Hematopoietic multipotent progenitor cell treated with erythropoietin and hydrocortisone succinate and interleukin-3 and kit ligand, for 17 days (in vitro differentiated cells): Measurements from ENCODE around the gene TNS3.

Source experiments
- DNase-seq: peaks from one replicate; pipeline ENCODE4 v3.0.0-alpha.2; 2015; ENCODE audit warnings: low spot score

Gene TNS3

GRCh38 chr7:47521816-47522561 lies 59.9 kb downstream of the TNS3 start:
- DNase-seq: no peak

DNA sequence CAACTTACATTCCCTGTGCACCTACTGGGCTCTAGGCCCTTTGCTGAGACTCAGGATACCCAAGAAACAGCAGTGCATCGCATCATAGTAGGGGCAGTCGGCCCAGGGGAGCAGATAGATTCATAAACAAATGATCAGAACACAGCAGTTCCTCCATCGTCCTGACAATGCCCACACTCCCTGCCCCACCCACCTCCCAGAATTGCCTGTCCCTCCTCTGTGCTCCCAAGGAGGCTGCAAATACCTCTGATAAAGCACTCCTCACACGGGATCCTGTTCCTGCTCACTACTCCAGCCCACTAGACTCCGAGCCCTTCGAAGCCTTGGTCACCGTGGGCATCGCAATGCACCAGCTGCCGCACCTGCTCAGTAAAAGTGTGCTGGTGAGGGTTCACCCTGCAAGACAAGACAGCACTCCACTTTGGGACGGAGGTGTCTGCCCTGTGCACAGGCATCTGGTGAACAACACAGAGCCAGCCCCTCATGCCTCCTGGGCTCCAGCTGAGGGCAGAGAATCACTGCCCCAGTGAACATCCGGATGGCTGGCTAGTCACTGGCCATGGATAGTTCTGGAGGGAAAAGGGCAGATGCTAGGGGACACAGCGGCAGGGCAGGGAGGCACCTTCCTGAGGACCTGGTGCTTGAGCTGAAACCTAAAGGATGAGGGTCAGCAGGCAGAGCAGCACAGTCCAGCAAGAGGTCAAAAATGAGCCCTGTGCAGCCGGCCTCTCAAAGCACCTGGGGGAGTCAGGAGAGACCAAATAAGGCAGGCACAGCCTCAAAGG lies 60.7 kb downstream of the TNS3 start:
- no peak for DNase-seq

- DNase-seq: no peak
Measured at GRCh38 chr7:47520406-47520805, 61.5 kb downstream of the TNS3 start.

- DNase-seq: no peak
Measured at GRCh38 chr7:47518827-47519226, 63.1 kb downstream of the TNS3 start.

- DNase-seq: no peak
Measured at GRCh38 chr7:47517821-47518480, 64.0 kb downstream of the TNS3 start.

DNA sequence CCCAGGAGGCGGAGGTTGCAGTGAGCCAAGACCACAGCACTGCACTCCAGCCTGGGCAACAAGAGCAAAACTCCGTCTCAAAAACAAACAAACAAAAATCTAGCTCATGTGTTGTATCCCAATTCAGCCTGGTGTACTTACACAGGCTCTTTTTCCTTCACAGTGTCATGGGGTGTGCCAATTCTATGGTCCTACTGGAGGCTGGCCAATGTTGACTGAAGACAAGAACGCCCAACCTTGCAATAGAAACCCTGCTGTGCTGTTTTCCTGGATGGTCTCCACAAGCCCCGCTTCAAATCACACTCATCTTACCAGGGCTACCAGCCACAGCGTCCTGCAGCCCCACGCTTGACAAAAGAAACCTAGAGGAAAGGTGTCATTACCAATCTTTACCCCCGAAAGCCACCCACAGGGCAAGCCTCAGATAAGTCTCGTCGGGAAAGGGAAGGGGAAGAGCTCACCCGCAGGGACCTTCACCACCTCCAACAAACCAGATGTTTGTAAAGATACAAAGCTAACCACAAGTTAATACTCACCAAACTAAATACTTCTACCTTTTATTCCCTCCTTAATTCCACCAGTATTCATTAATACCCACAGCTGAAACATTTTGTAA lies 64.8 kb downstream of the TNS3 start:
- DNase-seq: no peak

GRCh38 chr7:47516386-47516785 lies 65.5 kb downstream of the TNS3 start:
- DNase-seq: no peak

- no peak for DNase-seq
Measured at GRCh38 chr7:47515305-47515834, 66.5 kb downstream of the TNS3 start.

DNA sequence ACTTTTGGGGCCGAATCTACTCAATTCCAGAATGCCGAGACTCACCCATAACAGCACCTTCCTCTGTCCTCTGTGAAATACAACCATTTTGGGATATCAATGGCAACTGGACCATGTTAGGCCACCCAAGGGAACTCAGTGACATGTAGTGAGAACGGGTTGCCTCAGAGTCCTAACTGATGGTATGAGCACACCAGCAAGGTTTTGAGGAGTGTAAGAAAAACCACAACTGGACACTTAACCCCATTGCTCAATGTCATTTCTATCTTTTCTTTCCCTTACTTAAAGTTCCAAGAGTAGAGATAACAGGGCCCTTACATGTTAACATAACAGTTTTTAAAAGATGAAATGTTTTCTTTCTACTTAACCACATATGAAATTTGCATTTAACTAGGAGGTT lies 67.1 kb downstream of the TNS3 start:
- DNase-seq: no peak

GRCh38 chr7:47514367-47514766 lies 67.5 kb downstream of the TNS3 start:
- no peak for DNase-seq

DNA sequence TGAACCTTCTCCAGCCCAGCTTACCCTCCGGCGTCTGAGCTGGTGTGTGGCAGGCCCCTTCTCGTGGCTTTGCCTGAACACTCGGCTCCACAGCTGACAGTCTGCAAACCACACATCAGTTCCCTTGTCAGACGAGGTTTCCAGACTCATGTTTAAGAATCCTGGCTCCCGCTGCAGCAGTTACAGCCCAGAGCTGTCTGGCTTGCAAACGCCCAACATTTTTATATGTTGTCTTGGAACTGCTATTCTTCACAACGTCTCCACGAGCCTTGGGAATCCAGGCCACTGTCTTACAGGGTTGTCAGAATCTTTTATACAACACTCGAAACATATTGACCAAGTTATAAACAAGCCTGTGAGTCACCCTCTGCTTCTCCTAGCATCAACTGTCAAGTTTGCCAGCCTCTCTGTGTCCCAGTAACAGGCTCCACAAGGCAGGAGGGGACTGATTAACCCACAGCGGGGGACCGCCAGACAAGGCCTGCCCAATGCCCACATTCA lies 68.1 kb downstream of the TNS3 start:
- DNase-seq: no peak

DNA sequence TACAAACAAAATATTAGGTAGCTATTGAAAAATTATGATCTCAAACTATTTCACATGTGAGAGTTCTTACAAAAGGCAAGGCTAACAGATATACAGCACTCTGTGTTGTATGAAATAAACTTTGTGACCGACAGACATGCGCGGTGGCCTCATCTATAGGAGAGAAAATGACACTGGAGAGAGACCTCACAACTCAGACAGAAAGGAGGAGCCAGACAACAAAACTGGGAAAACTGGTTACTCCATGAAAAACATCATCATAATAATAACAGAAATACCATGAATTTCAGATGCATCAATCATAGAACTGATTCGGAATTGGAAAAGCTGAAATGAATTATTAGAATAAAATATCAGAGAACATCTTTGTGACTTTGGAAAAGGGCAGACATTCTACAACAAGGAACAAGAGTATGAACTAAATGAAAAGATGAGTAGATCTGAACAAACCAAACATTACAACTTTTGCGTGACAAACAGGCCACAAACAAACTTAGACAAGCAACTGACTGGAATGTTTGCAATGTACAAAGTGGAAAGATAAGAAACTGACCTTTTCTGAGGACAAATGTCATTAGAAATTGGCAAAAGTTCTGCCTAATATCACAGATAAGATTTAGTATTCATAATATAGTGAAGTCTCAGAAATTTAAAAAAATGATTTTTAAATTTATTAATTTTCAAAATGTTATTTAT lies 69.3 kb downstream of the TNS3 start:
- no peak for DNase-seq

DNA sequence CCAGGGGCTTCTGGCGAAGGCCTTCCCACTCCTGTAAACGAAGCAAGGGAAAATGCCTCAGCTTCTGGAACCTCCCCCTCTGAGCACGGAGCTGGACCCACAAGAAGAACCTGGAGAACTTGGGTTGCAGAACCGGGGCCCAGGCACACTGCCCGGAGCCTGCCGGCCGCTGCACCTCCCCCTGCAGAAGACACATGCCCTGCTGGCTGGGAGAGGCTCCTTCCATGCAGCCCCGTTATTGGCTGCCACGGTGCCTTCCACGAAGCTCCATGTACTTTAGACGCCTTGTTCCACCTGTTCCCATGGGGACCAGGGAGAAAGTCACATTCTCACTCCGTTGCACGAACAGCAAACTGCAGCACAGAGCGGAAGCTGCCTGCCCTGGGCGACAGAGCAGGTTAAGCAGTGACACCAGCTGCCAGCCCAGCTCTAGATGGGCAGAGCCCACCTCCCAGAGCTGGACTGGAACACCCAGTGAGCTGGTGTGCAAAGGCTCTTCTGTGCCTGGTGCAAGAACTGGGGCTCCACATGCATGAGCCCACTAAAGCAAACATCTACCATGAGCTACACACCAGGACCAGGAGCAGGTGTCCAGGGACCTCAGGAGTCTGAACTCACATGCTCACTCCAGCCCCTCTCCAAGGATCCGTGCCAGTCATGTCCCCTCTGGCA lies 70.1 kb downstream of the TNS3 start:
- DNase-seq: no peak

DNA sequence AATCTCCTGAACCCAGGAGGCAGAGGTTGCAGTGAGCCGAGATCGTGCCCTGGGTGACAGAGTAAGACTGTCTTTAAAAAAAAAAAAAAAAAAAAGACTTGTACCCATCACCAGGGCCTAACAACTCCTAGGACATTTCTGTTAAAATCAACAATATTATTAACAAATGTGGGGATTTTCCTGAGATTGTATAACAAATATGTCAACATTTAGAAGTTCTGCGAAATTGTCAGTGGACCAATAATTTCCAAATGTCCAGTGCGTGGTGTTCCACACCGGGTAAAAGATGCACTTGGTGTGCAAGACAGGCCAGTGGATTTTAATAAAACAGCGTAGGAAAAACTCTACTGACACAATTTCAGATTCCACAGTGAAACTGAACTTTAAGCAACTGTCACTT lies 71.1 kb downstream of the TNS3 start:
- DNase-seq: no peak

DNA sequence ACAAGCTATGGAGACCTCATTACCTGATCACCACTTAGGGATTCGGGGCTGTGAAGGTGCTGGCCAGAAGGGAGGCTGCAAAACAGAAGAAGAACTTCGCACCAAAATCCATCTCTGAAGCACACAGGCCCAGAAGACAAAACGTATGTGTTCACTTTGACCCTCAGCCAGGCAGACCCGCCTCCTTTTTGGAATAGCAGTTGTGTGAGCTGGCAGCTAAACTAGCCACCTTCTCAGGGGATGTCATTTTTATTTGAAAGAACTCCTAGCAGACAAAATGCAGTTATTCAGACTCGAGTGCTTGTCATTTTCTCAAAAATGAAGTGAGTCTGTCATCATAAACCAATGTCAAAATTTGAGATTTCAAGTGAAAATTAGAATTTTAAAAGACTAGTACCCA lies 71.7 kb downstream of the TNS3 start:
- DNase-seq: no peak

DNA sequence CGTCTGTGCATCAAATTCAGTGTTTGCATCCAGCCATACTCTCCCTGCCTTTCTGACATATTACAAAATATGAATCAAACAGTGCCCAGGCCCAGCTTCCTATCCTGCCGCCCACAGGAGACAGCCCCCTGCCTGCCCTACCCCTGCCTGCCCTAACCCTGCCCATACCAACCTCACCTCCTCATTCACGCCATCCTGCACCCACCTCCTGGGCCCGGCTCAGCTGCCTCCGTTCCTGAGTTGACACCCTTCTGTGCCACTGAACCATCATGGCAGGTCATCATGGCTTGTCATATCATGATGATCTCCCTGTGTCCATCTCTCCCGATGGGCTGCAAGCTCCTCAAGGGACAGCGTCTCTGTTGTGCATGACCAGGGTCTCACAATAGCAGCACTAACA lies 72.3 kb downstream of the TNS3 start:
- no peak for DNase-seq

- DNase-seq: no peak
Measured at GRCh38 chr7:47508389-47509380, 73.2 kb downstream of the TNS3 start.

GRCh38 chr7:47507522-47507921 lies 74.4 kb downstream of the TNS3 start:
- no peak for DNase-seq
